NOMO-1 treated with DMSO at 0.1 percent for 48 hours (cell line): ENCODE measurements around the gene FGD4.
"Not testable (repeated sequence)": the region's sequence is repeated elsewhere in the genome, so short reads cannot be mapped to it uniquely, and the experiment has no call there.

Experiments used
- DNase-seq: peaks from one replicate; lab custom pipeline; 2025; ENCODE audit not compliant: unreplicated experiment; lab: John Stamatoyannopoulos, UW

The FGD4 gene

DNA sequence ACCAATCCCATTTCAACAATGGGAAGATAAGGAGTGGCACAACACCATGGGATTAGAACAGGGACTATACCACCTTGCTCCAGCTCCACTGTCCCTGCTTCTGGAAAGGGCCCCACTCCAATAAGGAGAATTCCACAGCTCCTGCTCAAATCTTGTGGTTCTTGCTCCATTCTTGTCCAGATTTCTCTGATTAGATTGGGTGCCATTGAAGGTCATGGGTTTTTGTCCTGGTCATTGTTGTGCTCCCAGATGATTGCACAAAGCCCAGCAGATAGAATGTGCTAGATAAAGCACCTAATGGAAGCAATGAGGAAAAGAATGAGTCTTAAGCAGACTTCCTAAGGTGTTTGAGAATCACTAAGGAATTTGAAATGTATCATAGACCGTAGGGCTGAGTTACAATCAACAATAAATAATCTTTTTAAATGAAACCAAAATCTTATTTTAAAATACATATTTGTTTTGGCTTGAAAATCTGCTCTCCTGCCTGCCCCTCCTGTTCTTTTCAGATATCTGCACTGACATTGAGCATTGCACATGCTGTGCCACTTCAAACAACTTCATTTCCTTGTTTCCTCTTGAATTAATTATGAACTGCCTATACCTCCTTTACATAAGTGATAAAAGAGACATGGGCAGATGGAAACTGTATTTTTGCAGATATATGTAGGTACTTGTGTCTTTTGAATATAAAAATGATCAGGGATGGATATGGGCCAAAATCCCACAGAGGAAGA, 115.9 kb downstream of the FGD4 start:
- DNase-seq: peak; percentile 8

DNA sequence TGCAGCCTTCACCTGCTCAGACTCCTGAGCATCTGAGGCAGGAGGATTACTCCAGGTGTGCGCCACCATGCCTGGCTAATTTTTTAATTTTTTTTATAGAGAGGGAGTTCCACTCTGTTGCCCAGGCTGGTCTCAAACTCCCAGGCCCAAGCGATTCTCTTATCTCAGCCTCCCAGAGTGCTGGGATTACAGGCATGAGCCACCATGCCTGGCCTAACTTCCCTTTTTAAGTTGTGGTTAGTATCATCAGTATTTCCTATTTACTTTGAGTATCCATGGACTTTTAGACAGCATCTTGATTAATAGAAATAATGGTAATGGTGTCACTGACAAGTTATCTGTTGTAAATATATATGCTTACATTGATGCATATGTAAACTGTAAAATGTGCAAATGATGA, 116.9 kb downstream of the FGD4 start:
- peak; percentile 71 for DNase-seq

DNA sequence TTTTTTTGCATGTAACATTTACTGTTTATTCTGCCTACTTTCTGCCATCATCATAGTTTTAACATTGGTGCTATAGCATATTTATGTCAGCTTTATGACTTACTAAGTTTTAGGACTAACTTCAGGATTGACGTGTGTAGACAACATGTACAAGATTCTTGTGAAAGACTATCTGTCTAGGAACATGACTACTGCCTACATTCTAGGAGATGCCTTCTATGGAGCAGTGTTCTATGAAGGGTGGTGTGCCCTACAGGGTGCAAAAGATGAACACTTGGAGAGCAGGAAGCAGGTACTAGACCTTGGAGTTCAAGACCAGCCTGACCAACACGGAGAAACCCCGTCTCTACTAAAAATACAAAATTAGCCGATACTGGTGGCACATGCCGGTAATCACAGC, 118.6 kb downstream of the FGD4 start:
- DNase-seq: no peak

DNA sequence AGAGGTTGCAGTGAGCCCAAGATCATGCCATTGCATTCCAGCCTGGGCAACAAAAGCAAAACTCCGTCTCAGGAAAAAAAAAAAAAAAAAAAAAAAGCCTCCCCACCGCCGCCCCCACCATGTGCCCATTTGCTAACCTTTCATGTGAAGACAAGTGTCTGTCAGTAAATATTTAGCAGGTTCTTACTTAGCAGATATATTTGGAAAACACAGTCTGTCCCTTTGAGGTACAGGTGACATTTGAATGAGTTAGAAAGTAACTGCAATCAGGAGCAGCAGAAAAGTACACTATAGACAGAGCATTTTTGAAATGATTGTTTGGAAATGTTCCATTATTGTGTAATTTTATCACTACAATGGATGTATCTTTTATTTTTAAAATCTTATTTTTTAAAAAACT, 119.7 kb downstream of the FGD4 start:
- DNase-seq: no peak

DNA sequence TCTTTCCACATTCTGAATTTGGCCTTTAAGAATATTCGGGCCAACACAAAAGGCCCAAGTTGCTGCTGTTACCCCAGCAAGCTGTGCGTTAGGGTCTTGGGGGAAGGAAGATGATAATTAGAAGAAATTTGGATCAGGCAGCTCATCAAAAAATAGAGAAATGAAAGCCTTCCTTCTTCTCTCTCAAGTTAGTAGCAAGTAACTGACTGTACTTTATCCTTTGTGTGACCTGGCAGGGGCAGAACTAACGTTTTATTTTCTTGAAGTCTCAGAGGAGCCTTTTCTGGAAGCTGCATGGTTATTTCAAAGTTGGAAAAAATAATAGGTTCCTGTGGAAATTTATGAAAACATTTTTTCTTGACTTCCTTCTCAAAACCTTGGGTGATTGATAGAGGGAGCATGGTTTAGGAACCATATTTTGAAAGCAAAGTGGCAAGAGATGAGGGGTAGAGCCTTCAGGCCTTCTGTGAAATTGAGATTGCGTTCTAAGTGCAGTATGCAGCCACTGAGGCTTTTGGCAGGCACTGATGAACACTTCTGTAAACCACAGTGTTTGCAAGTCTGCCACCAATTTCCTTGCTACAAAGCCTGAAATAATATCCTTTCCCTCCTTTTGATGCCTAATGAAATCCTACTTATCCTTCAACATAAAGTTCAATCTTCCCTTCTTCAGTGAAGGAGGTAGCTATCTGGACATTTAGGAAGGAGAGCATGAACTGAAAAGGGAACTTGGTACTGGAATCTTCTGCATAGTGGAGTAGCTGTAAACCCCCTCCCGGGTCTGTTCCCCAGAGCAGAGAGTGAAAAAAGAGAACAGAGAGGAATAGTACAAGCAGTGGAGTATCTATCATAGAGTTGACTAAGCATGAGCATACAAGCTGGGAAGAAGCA, 123.2 kb downstream of the FGD4 start:
- DNase-seq: peak; percentile 72

DNA sequence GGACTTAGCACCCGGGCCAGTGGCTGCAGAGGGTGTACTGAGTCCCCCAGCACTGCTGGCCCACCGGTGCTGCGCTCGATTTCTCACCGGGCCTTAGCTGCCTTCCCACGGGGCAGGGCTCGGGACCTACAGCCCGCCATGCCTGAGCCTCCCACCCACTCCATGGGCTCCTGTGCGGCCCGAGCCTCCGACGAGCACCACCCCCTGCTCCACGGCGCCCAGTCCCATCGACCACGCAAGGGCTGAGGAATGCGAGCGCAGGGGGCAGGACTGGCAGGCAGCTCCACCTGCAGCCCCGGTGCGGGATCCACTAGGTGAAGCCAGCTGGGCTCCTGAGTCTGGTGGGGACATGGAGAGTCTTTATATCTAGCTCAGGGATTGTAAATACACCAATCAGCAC, 126.4 kb downstream of the FGD4 start:
- DNase-seq: not testable (repeated sequence)

DNA sequence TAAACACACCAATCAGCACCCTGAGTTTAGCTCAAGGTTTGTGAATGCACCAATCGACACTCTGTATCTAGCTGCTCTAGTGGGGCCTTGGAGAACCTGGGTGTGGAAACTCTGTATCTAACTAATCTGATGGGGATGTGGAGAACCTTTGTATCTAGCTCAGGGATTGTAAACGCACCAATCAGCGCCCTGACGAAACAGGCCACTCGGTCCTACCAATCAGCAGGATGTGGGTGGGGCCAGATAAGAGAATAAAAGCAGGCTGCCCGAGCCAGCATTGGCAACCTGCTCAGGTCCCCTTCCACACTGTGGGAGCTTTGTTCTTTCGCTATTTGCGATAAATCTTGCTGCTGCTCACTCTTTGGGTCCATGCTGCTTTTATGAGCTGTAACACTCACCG, 127.0 kb downstream of the FGD4 start:
- not testable (repeated sequence) for DNase-seq

DNA sequence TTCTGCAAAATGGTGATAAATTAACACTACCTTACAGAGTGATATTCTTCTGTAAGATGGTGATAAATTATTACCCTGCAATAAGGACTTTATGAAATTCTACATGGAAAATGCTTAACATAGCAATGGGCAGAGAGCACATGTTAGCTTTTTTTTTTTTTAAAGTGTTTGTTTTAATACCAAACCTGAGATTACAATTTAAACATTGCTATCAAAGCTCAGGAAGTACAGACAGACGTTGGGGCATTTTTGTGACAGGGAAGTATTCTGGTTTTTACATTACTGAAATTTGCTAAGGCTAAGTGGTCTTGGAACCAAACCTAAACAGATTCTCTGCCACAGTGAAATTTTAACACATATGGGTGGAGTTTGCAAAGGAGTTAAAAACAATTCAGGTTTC, 133.1 kb downstream of the FGD4 start:
- peak; percentile 7 for DNase-seq

DNA sequence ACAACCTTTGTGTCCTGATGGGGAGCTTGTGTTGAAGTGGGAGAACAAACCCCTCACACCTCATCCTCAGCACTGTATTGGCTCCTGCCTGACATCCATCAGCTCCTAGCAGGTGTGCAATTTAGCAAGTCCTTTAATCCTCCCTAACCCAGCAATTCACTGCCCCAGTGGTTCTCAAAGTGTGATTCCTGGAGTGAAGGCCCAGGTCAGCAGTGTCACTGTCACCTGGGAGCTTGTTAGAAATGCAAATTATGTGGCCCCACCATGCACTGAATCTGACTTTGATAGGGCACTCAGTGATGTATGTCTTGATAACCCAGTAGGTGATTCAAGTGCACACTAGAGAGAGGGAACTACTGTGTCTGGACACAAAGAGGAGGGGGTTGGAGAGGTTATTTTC, 133.6 kb downstream of the FGD4 start:
- DNase-seq: no peak

DNA sequence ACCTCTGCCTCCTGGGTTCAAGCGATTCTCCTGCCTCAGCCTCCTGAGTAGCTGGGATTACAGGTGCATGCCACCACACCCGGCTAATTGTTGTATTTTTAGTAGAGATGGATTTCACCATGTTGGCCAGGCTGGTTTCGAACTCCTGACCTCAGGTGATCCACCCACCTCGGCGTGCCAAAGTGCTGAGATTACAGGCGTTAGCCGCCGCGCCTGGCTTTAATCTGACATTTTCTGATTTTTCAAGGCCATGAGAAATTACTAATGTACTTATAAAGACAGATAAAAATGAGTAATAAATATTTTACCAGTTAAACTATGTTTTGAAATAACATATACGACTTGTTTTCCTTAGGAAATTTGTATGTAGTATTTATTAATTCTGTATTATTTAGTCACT, 134.1 kb downstream of the FGD4 start:
- DNase-seq: not testable (repeated sequence)

DNA sequence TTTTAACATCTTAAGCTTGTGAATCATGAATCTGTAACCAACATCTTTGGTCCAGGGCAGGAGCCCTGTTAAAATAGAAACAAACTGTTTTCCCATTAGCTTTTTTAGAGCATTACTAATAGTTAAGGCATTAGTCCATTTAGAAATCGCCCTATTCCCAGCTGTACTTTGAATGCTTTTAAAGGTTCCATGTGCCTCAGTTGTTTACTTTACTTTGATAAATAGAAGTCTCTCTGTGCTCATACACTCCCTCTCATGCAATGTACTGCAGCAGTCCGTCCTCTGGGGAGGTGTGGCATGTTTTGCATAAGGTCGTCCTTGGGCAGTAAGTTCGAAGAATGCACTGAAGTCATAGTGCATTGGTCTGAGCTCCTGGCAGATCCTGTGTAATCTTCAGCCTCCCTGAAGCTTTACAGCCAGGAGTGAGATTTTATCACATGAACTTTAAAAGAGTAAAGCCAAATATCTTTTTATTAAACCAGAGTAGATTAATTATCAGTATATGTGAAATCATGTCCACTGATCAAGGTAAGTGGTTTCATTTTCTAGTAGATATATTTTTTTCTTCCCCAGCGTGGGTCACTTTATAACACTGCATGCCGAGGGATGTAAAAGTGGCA, 134.7 kb downstream of the FGD4 start:
- peak; percentile 63 for DNase-seq

DNA sequence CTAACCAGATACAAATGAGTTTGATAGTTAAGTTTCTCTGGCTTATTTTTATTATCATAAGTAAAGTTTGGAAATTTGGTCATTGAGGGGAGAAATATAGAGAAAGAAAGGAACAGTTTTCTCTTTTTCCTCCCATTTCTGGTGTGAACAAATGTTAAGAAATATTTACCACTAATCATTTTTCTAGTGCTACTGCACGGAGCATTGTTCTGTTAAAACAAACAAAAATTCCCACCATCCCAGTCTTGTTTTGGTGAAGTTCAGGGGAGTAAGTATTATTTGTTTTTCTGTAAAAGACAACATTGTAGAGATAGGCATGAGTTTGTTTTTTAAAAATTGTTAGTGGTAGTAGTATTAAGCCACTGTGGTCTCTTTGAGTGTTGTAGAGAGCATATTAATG, 135.3 kb downstream of the FGD4 start:
- DNase-seq: no peak

DNA sequence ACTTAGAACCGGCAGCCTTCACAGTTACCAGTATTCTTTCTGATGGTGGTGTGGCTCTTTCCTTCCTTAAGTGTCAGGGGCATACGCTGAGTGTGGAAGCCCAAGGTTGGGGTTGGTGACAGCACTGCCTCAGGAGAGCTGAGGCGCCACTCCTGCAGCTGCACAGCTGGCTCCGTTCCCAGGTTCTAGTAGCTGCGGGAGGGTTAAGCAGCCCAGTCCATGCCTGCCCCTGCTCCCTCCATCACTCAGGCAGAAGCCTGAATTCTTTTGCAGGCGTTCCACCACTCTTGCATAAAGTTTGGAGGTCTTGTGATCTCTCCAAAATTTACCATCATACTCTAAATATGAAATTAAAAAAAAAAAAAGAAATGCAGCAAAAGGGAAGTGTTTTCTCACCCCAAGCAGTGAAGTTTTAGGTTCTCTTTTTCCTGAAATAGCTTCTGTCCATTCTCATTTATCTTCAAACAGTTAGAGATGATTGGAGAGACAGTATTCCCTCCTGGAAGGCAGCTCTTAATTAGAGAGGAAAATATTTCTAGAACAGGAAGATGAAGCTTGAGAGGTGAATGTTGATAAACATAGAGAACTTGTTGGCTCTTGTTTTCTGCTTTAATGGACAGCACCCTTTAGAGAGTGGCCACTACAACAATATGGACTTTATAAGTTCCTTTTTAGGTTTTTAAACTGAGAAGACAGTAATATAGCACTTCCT, 136.1 kb downstream of the FGD4 start:
- DNase-seq: peak; percentile 74

DNA sequence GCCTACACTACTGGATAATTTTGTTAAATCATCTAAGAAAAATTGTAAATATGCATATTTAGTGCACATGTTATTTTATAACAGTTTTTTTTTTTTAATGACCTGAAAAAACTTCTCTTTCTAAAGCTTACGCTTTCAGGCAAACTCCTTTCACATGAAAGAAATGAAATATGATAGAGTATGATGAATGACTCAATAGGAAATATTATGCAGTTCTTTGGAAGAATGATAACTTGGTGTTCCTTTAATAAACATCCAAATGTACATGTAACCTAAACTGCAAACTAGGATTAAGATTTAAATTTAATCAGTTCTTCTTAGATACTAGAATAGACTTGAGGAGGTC, 136.6 kb downstream of the FGD4 start:
- no peak for DNase-seq

DNA sequence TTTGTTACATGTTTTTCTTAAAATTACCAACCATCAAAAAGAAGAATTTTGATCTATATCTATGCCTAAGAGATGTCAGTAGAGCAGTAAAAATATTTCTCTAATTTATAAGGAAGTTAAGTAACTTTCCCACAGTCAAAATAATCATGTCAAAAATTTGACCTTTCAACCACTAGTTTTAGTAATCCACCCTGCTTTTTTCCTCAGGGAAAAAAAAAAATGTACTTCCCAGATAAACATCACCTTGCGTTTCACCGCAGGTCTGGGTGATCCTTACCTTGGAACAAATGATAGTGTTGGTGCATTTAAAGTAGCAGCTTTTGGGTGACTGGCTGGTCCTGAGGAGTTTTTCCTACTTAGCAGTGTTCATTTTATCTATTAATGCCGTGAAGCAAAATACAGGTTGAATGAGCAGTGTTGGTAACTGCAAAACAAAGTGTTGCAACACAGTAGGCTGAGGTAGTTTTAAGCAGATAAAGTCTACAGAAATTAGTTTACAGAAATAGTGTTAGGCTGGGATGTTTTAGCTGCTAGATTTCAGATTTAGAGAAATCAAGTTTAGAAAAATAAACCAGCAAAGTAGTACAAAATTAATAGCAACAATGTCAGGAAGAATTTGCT, 142.5 kb downstream of the FGD4 start:
- peak; percentile 27 for DNase-seq

DNA sequence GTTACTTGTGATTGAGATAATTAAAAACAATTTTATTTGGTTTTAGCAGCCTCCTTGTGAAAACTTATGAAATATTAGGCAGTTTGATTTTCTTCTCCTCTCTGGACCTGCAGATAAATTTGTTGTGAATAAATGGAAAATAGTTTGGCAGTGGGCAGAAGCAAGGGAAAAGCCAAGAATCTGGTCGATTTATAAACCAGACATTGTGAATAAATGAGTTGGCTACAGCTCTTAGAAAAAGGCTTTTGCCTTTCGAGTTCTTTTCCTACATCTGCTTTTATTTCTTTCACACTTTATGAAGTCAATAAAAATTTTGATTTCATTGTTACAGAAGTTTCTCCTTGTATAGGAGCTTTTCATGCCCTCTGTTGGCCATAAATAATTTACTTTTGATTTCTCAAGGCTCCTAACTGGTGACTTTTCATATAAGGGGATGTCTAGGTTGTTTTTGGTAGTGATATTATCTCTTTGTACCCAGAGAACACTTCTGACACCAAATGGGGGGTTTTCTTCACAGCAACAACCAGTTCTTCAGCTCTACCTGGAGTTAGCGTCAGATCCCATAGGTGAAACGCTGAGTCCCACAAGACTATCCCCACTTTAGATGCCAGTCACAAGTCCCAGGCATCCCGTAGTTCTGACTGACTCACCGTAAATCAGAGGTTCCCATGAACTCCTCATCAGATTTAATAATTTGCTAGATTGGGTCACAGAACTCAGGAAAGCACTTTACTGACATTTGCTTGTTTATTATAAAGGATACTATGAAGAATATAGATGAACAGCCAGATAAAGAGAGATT, 143.3 kb downstream of the FGD4 start:
- DNase-seq: no peak

DNA sequence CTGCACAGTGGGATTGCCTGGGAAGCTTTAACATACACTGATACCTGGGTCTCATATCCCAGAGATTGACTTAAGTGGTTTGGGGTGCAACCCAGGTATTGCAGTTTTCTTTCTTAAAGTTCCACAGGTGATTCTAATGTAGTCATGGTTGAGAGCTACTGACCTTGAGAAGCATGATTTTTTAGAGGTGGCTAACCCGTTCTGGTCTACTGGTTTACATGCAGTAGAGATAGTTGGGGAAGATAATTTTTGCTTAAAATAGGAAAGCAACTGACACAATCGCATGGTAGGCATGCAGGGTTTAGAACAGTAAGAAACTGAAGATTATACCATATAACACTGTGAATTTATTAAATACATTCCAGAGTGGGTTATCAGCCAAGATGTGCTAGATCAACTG, 145.5 kb downstream of the FGD4 start:
- no peak for DNase-seq

DNA sequence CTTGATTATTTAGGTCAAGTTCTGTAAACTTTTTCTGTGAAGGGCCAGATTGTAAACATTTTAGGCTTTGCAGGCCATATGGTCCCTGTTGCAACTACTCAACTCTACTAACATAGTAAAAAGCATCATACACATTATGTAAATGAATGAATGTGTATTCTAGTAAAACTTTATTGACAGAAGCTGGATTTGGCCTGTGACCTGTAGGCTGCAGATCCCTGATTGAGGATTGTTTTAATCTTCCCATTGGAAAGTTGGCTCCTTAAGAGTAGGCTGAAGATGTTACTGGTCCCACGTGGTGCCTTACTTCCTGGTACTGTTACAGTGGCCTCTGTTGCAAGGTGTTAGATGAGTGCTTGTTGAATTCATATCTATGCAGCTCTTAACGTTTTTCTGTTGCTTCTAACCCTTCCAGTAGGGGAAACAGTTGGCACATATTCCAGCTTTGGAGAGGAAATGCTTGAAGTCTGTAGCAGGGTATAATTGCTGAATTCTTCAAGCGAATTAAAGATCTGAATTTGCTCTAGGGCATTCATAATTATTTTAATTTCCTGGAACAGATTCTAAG, 146.1 kb downstream of the FGD4 start:
- no peak for DNase-seq

DNA sequence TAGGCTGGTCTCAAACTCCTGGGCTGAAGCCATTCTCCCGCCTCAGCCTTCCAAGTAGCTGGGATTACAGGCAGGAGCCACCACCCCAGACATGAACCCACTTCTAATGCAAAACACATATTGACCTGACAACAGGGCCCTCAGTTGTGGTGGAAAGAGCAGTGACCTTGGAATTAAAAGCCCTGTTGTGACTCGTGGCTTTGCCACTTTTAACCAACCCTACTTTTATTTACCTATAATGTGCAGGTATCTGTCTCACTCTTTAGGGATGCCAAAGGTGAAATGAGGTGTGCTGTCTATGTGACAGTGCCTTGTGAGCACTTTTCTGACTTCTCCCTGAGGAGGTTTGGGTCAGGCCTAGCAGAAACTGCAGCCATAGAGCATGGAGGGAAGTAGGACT, 146.9 kb downstream of the FGD4 start:
- no peak for DNase-seq
